HepG2 (cell line): ENCODE results near the gene SF3A2. TPM values are rescaled to one million over a fixed set of nuclear protein-coding genes. Genes with fewer than 3 reads are reported as not detected.
A peak's percentile ranks its signal among the peaks of the same experiment; 100 is the strongest.

Source experiments
- ATAC-seq: fragments of 200-7000 bp; cut with Tn5 transposase; 3 replicates; pipeline ENCODE4 v1.9.1; 2020; ENCODE audit warnings: mild to moderate bottlenecking, moderate library complexity
- BruUV-seq: library from RNA; stranded (reverse); fragments of 400-500 nt; replicated peaks from 2 replicates; lab custom pipeline; 2021; lab: Mats Ljungman, UMichigan
- CTCF ChIA-PET: fragments of 300-600 bp; formaldehyde crosslinking; extraction: SDS; loops from one replicate; lab custom pipeline; 2021; ENCODE audit warnings: low total read pairs, inconsistent platforms, low intra/inter-chr PET ratio; lab: Yijun Ruan, JAX
- POLR2A ChIA-PET: fragments of 350-600 bp; sonication (Branson Sonifier 250); formaldehyde crosslinking; loops from one replicate; lab custom pipeline; 2020; ENCODE audit warnings: antibody characterized with exemption, inconsistent platforms; lab: Yijun Ruan, JAX
- DNase-seq: peaks from one replicate; pipeline ENCODE4 v3.0.0-alpha.2; 2015; ENCODE audit warnings: low spot score
- FAIRE-seq: peaks from 3 replicates; lab custom pipeline; 2011; peaks lifted over from hg19 to GRCh38; lab: Jason Lieb, UNC
- H2AFZ ChIP-seq: one replicate; pipeline ENCODE4 v1.6.1; 2011; ENCODE audit warnings: low read length, inconsistent platforms
- H3K27ac ChIP-seq: fragments of 300-600 bp; 3 replicates; pipeline ENCODE4 v1.8.0; 2011; ENCODE audit warnings: mixed run types, mild to moderate bottlenecking, mixed read lengths, low read length, inconsistent platforms; ENCODE audit not compliant: insufficient read depth; ENCODE audit errors: extremely low read length
- H3K27me3 ChIP-seq, 2 experiments: fragments of 200-600 bp in 1 of 2; 2 replicates in 1 of 2; 3 replicates in 1 of 2; pipeline versions ENCODE4 v1.6.0 to v1.8.0; 2011; ENCODE audit warnings: low read length in 2 of 2, mild to moderate bottlenecking in 2 of 2, moderate library complexity in 2 of 2, inconsistent platforms in 1 of 2; ENCODE audit not compliant: insufficient read depth in 2 of 2, control insufficient read depth in 1 of 2
- H3K36me3 ChIP-seq, 2 experiments: fragments of 200-600 bp in 1 of 2; replicated peaks in 1 of 2; 2 replicates in 1 of 2; 3 replicates in 1 of 2; pipeline versions ENCODE4 v1.5.1 to v1.8.0; 2011; ENCODE audit warnings: low read length in 2 of 2, inconsistent platforms in 1 of 2; ENCODE audit not compliant: insufficient read depth in 2 of 2, control insufficient read depth in 1 of 2
- H3K4me1 ChIP-seq: 2 replicates; pipeline ENCODE4 v1.5.1; 2012; ENCODE audit warnings: low read length, inconsistent platforms; ENCODE audit not compliant: insufficient read depth
- H3K4me2 ChIP-seq: 2 replicates; pipeline ENCODE4 v1.6.0; 2011; ENCODE audit warnings: low read depth, low read length, inconsistent platforms
- H3K4me3 ChIP-seq, 3 experiments: fragments of 200-600 bp in 1 of 3; sonication (generic), shearing (Covaris generic) in 1 of 3; replicated peaks in 1 of 3; 2 replicates each; pipeline ENCODE4 v1.5.1; 2011 to 2016; ENCODE audit warnings: low read length in 3 of 3, inconsistent platforms in 2 of 3, low read depth in 2 of 3, mild to moderate bottlenecking in 2 of 3, control low read depth in 1 of 3, mixed read lengths in 1 of 3; ENCODE audit not compliant: insufficient read depth in 1 of 3
- H3K79me2 ChIP-seq: one replicate; pipeline ENCODE4 v1.6.1; 2011; ENCODE audit warnings: low read length, inconsistent platforms; ENCODE audit not compliant: insufficient read depth
- H3K9ac ChIP-seq: 2 replicates; pipeline ENCODE4 v1.6.0; 2011; ENCODE audit warnings: mild to moderate bottlenecking, low read depth, low read length, inconsistent platforms; ENCODE audit not compliant: insufficient read depth
- H3K9me3 ChIP-seq: 2 replicates; pipeline ENCODE4 v1.5.1; 2012; ENCODE audit warnings: mild to moderate bottlenecking, low read length
- H4K20me1 ChIP-seq: 2 replicates; pipeline ENCODE4 v1.6.0; 2011; ENCODE audit warnings: inconsistent platforms, mild to moderate bottlenecking, low read length, moderate library complexity; ENCODE audit not compliant: insufficient read depth
- GATAD2A ChIP-seq: IDR thresholded peaks from 2 replicates; pipeline ENCODE4 v1.6.1; 2016
- HNRNPH1 ChIP-seq: fragments of 200-400 bp; formaldehyde crosslinking; optimal IDR thresholded peaks from 2 replicates; pipeline ENCODE3; 2017; ENCODE audit warnings: mild to moderate bottlenecking, low read depth, low read length
- ISX ChIP-seq: sonication (generic); formaldehyde crosslinking; conservative IDR thresholded peaks from 2 replicates; pipeline ENCODE4 v1.5.0; 2020; ENCODE audit warnings: missing genetic modification reagents
- KMT2B ChIP-seq: IDR thresholded peaks from 2 replicates; pipeline ENCODE4 v1.6.1; 2016; ENCODE audit warnings: missing genetic modification reagents, missing compliant biosample characterization
- NFE2L2 ChIP-seq: fragments of 150-350 bp; IDR thresholded peaks from 2 replicates; pipeline ENCODE4 v1.6.1; 2014; ENCODE audit warnings: low read length
- ONECUT2 ChIP-seq: sonication (generic); formaldehyde crosslinking; IDR thresholded peaks from 2 replicates; pipeline ENCODE4 v1.4.0; 2020; ENCODE audit warnings: missing genetic modification reagents
- SAP130 ChIP-seq: IDR thresholded peaks from 2 replicates; pipeline ENCODE4 v1.6.1; 2016; ENCODE audit warnings: low read depth
- SOX13 ChIP-seq, 3 experiments: fragments of 450-650 bp in 1 of 3; sonication (generic) in 1 of 3; formaldehyde crosslinking in 1 of 3; IDR thresholded peaks in 2 of 3; conservative IDR thresholded peaks in 1 of 3; 2 replicates each; pipeline versions ENCODE4 v1.5.0 to v1.6.1; 2016 to 2020; ENCODE audit warnings: antibody characterized with exemption in 1 of 3, mild to moderate bottlenecking in 1 of 3, missing compliant biosample characterization in 1 of 3, missing genetic modification reagents in 1 of 3, moderate library complexity in 1 of 3
- ZBTB34 ChIP-seq: sonication (generic); formaldehyde crosslinking; IDR thresholded peaks from 2 replicates; pipeline ENCODE4 v1.8.0; 2022; ENCODE audit warnings: mild to moderate bottlenecking, missing genetic modification reagents
- ZFP36L1 ChIP-seq: sonication (generic); formaldehyde crosslinking; IDR thresholded peaks from 2 replicates; pipeline ENCODE4 v1.8.0; 2022; ENCODE audit warnings: mild to moderate bottlenecking, missing genetic modification reagents, moderate library complexity
- ZIK1 ChIP-seq: sonication (generic); formaldehyde crosslinking; IDR thresholded peaks from 2 replicates; pipeline ENCODE4 v1.5.0; 2020; ENCODE audit warnings: mild to moderate bottlenecking, low read depth, missing genetic modification reagents, borderline replicate concordance
- ZNF232 ChIP-seq: sonication (generic); formaldehyde crosslinking; IDR thresholded peaks from 2 replicates; pipeline ENCODE4 v1.4.0; 2020; ENCODE audit warnings: missing genetic modification reagents, borderline replicate concordance
- ZNF652 ChIP-seq: IDR thresholded peaks from 2 replicates; pipeline ENCODE4 v1.6.1; 2016; ENCODE audit warnings: low read depth, borderline replicate concordance
- ZNF720 ChIP-seq: sonication (generic); formaldehyde crosslinking; IDR thresholded peaks from 2 replicates; pipeline ENCODE4 v1.4.0; 2020; ENCODE audit warnings: missing genetic modification reagents
- WGBS: methylation state at CpG from one replicate; pipeline ENCODE4 v1.1.6; 2017; ENCODE audit warnings: low lambda C conversion rate; 5-methylcytosine and 5-hydroxymethylcytosine counted together
- in situ Hi-C: cut with HindIII; loops from 2 replicates; pipeline ENCODE4 v1.10.0; 2017; ENCODE audit warnings: low pct_unique_long_range_greater_than_20kb; ENCODE audit not compliant: extremely low pct_ligation_motif_present
- intact Hi-C: fragments of 100-400 bp; cut with micrococcal nuclease; formaldehyde crosslinking; loops from one replicate; pipeline ENCODE4 v1.10.0; 2022; ENCODE audit not compliant: unreplicated experiment
- polyA plus RNA-seq, 8 experiments: library from polyadenylated mRNA; depleted of rRNA in 3 of 8; stranded (reverse) in 7 of 8; unstranded in 1 of 8; fragments of >200 nt; fragmentation: Illumina TruSeq in 4 of 8; extraction: Trizol in 4 of 8; gene quantifications; 2 replicates each; pipeline versions ENCODE4 v1.2.1 to v1.2.3, GENCODE V29; 2011 to 2016; ENCODE audit warnings: low read depth in 4 of 8, missing spikeins in 1 of 8, mixed read lengths in 1 of 8; ENCODE audit not compliant: insufficient read depth in 1 of 8
- total RNA-seq, 5 experiments: library from RNA; depleted of rRNA; stranded (reverse); fragments of >200 nt; fragmentation: Illumina TruSeq; extraction: Trizol; gene quantifications; 2 replicates each; pipeline ENCODE4 v1.2.3, GENCODE V29; 2016; ENCODE audit warnings: low read depth in 1 of 5
- TF ChIP-seq, protein P1 (sequence below): sonication (generic); formaldehyde crosslinking; IDR thresholded peaks from 2 replicates; pipeline ENCODE4 v1.9.0; 2022; ENCODE audit warnings: missing genetic modification reagents, mild to moderate bottlenecking, borderline replicate concordance
- TF ChIP-seq, protein P2 (sequence below): sonication (generic); formaldehyde crosslinking; IDR thresholded peaks from 2 replicates; pipeline ENCODE4 v1.4.0; 2020; ENCODE audit warnings: missing genetic modification reagents
- TF ChIP-seq, protein P3 (sequence below): sonication (generic); formaldehyde crosslinking; IDR thresholded peaks from 2 replicates; pipeline ENCODE4 v1.4.0; 2020; ENCODE audit warnings: mild to moderate bottlenecking, missing genetic modification reagents

SF3A2 gene
- total and polyA plus RNA-seq, 2 of the 13 experiments (the other 11 are each of a cell fraction or from before 2014, with no cell fraction given), result 8.6 to 8.8 TPM

GRCh38 chr19:2274931-2275535 is 38.4 kb downstream of the SF3A2 start:
- peaks cover 40% of the 10 kb centered on the region for H3K4me1 ChIP-seq
- peak; percentile 73 for DNase-seq
- no peak for TF ChIP-seq ZBTB34
- TF ChIP-seq, protein P1, sequence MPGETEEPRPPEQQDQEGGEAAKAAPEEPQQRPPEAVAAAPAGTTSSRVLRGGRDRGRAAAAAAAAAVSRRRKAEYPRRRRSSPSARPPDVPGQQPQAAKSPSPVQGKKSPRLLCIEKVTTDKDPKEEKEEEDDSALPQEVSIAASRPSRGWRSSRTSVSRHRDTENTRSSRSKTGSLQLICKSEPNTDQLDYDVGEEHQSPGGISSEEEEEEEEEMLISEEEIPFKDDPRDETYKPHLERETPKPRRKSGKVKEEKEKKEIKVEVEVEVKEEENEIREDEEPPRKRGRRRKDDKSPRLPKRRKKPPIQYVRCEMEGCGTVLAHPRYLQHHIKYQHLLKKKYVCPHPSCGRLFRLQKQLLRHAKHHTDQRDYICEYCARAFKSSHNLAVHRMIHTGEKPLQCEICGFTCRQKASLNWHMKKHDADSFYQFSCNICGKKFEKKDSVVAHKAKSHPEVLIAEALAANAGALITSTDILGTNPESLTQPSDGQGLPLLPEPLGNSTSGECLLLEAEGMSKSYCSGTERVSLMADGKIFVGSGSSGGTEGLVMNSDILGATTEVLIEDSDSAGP, result peak; percentile 65
- TF ChIP-seq ZFP36L1, result no peak
- TF ChIP-seq, protein P2, sequence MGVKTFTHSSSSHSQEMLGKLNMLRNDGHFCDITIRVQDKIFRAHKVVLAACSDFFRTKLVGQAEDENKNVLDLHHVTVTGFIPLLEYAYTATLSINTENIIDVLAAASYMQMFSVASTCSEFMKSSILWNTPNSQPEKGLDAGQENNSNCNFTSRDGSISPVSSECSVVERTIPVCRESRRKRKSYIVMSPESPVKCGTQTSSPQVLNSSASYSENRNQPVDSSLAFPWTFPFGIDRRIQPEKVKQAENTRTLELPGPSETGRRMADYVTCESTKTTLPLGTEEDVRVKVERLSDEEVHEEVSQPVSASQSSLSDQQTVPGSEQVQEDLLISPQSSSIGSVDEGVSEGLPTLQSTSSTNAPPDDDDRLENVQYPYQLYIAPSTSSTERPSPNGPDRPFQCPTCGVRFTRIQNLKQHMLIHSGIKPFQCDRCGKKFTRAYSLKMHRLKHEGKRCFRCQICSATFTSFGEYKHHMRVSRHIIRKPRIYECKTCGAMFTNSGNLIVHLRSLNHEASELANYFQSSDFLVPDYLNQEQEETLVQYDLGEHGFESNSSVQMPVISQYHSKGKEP, result no peak
- TF ChIP-seq HNRNPH1, result no peak
- no peak for TF ChIP-seq ISX (CRISPR knock-in tag)
- no peak for TF ChIP-seq NFE2L2
- 0 out of 2 replicates have a peak, but pooled peaks have one; percentile 30 for TF ChIP-seq GATAD2A (CRISPR knock-in tag)
- TF ChIP-seq ZNF652 (CRISPR knock-in tag), result no peak
- no peak for TF ChIP-seq ZNF720 (CRISPR knock-in tag)
- TF ChIP-seq ZNF232, result no peak
- no peak for TF ChIP-seq ZIK1 (CRISPR knock-in tag)
- no peak for TF ChIP-seq KMT2B (CRISPR knock-in tag)
- TF ChIP-seq SOX13 (IDR thresholded peaks at IDR 0.05), result no peak
- TF ChIP-seq SOX13 (CRISPR knock-in tag; conservative IDR thresholded peaks at IDR 0.05 in 1 of 2, IDR thresholded peaks at IDR 0.05 in 1 of 2), result no peak
- peak; percentile 55; the same call in 1 of the 2 replicates for TF ChIP-seq SAP130 (CRISPR knock-in tag)
- TF ChIP-seq, protein P3, sequence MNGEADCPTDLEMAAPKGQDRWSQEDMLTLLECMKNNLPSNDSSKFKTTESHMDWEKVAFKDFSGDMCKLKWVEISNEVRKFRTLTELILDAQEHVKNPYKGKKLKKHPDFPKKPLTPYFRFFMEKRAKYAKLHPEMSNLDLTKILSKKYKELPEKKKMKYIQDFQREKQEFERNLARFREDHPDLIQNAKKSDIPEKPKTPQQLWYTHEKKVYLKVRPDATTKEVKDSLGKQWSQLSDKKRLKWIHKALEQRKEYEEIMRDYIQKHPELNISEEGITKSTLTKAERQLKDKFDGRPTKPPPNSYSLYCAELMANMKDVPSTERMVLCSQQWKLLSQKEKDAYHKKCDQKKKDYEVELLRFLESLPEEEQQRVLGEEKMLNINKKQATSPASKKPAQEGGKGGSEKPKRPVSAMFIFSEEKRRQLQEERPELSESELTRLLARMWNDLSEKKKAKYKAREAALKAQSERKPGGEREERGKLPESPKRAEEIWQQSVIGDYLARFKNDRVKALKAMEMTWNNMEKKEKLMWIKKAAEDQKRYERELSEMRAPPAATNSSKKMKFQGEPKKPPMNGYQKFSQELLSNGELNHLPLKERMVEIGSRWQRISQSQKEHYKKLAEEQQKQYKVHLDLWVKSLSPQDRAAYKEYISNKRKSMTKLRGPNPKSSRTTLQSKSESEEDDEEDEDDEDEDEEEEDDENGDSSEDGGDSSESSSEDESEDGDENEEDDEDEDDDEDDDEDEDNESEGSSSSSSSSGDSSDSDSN (CRISPR knock-in tag), result peak; percentile 8; the same call in 1 of the 2 replicates
- no peak for TF ChIP-seq ONECUT2 (CRISPR knock-in tag)

More at GRCh38 chr19:2274931-2275535, 38.4 kb downstream of the SF3A2 start:
- in situ Hi-C loops (loop anchor here (5.0 kb wide), 1 partner anchor 42 kb away; no protein-coding TSS in a partner anchor), intact Hi-C loops (loop anchor here (1.0 to 5.0 kb wide), 2 partner anchors 38 to 41 kb away; partner anchors contain the start of genes PLEKHJ1 and SF3A2)
- H3K9me3 ChIP-seq, result no peaks in the 10 kb centered on the region
- POLR2A ChIA-PET, result interaction anchor here (1.7 kb wide), 1 partner anchor 12 kb away, joined by 7 read pairs; no protein-coding TSS in a partner anchor
- peaks cover 52% of the 10 kb centered on the region for H4K20me1 ChIP-seq
- no peak overlapping the region for H3K4me2 ChIP-seq
- no peaks in the 10 kb centered on the region for H3K27me3 ChIP-seq
- no peak overlapping the region for H3K9ac ChIP-seq
- H3K27ac ChIP-seq, result no peak overlapping the region
- 75% methylated on average over 11 of the region's 16 CpGs for WGBS
- CTCF ChIA-PET, result interaction anchor here (1.2 to 1.5 kb wide), 2 partner anchors 22 to 40 kb away, joined by 3 to 16 read pairs; no protein-coding TSS in a partner anchor
- no TSS peak for BruUV-seq
- ATAC-seq (peak; percentile 37), FAIRE-seq (peak; percentile 56)
- H3K4me3 ChIP-seq, result no peak overlapping the region
- H2AFZ ChIP-seq, result no peak overlapping the region
- H3K36me3 ChIP-seq, result peaks cover 4 to 17% of the 10 kb centered on the region in 2 experiments; a peak in 4 of 5 replicates
- peaks cover 26% of the 10 kb centered on the region for H3K79me2 ChIP-seq
